Measurements from ENCODE around the gene ZNF778.
A peak's percentile ranks its signal among the peaks of the same experiment; 100 is the strongest.

Gene ZNF778

GRCh38 chr16:89217388-89218191 is at the start of gene ZNF778:
ZNF778 (plus strand) TSS chr16:89217703; CDS start chr16:89221128, 3,425 bp downstream.
- peak; percentile 81 for DNase-seq

- DNase-seq, result peak; percentile 36
These were observed 48.9 kb upstream of the ZNF778 start for GRCh38 chr16:89168381-89169189.

- no peak for DNase-seq
These were observed 47.7 kb upstream of the ZNF778 start for GRCh38 chr16:89169778-89170177.

- DNase-seq, result peak; percentile 78
These were observed 46.9 kb upstream of the ZNF778 start for GRCh38 chr16:89170346-89171215.

- peak; percentile 92 for DNase-seq
These were observed 46.0 kb upstream of the ZNF778 start, which contains the start of gene CDH15 for GRCh38 chr16:89171216-89172170. CDH15 (plus strand) TSS chr16:89171748; CDS start chr16:89171832, 84 bp downstream.

GRCh38 chr16:89172171-89172527 is 45.4 kb upstream of the ZNF778 start:
- no peak for DNase-seq

GRCh38 chr16:89172528-89173173 is 44.9 kb upstream of the ZNF778 start:
- DNase-seq, result no peak

- DNase-seq, result peak; percentile 10
These were observed 44.2 kb upstream of the ZNF778 start for GRCh38 chr16:89173174-89173921.

- no peak for DNase-seq
These were observed 43.3 kb upstream of the ZNF778 start for GRCh38 chr16:89174055-89174827.

GRCh38 chr16:89174877-89175276 is 42.6 kb upstream of the ZNF778 start:
- DNase-seq, result no peak

GRCh38 chr16:89175280-89176146 is 42.0 kb upstream of the ZNF778 start:
- DNase-seq, result peak; percentile 76

GRCh38 chr16:89176147-89176690 is 41.3 kb upstream of the ZNF778 start:
- no peak for DNase-seq

GRCh38 chr16:89176717-89177116 is 40.8 kb upstream of the ZNF778 start:
- DNase-seq, result no peak

- DNase-seq, result no peak
These were observed 40.0 kb upstream of the ZNF778 start for GRCh38 chr16:89177501-89177900.

- no peak for DNase-seq
These were observed 38.9 kb upstream of the ZNF778 start for GRCh38 chr16:89178453-89179147.

- no peak for DNase-seq
These were observed 38.4 kb upstream of the ZNF778 start for GRCh38 chr16:89179148-89179484.

GRCh38 chr16:89179656-89180315 is 37.7 kb upstream of the ZNF778 start:
- no peak for DNase-seq
